C4-2B (cell line): ENCODE results near the gene ABCC8.

Experiments used
- H3K27ac ChIP-seq: fragments of 450-650 bp; 2 replicates; pipeline ENCODE4 v1.5.1; 2017
- CTCF ChIP-seq: fragments of 450-650 bp; conservative IDR thresholded peaks from 2 replicates; pipeline ENCODE4 v1.5.1; 2017; ENCODE audit warnings: mild to moderate bottlenecking
- ZFX ChIP-seq: fragments of 450-650 bp; IDR thresholded peaks from 2 replicates; pipeline ENCODE4 v1.6.1; 2017

The ABCC8 gene

DNA sequence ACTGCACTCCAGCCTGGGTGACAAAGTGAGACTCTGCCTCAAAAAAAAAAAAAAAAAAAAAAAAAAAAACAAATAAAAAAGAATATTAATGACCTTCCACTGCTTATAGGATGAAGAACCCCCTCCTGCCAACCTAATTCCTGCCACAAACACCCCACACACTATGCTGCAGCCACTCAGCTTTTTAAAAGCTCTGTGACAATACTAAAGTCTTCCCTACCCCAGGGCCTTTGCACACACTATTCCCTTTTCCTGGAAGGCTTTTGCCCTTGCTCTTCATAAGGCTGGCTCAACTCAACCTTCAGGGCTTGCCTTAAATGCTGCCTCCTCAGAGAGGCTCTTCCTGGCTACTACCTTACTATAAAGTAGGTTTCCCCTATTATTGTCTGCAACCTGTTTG, 77.4 kb downstream of the ABCC8 start:
- no peak for TF ChIP-seq ZFX
- no peak for TF ChIP-seq CTCF

DNA sequence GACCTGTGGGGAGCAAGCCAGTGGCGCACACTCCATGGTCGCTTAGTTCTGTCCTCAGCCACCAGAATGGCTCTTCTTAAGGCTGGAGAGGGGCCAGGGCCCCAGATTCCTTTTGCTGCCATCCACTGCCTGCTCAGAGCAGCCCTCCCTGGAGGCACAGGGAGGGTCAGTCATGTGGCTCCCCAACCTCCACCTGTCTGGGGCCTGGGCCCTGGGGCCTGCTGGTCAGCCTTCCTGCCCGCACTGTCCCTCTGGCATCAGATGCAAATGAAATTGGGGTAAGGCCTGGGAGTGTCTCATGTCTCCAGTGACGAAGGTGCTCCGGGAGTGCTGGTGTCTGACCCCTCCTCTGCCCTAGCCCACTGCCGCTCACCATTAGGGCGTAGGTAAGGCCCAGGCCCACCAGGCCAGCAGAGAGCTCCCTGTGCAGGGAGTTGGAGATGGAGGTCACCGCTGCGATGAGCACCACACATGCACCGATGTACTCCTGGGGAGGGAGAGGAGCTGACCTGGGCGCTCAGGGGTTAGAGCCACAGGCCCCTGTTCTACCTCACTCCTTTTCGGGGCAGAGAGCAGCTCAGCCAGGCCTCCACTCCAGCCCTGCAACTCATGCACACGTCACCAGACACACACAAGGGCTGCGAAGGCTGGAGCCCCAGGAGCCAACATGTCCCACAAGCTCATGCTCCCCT, 79.2 kb downstream of the ABCC8 start:
- no peak for TF ChIP-seq ZFX
- TF ChIP-seq CTCF = no peak
- no peak overlapping the region for H3K27ac ChIP-seq

More for the DNA sequence above, 77.4 kb downstream of the ABCC8 start:
- H3K27ac ChIP-seq = no peak overlapping the region

- no peak overlapping the region for H3K27ac ChIP-seq
- no peak for TF ChIP-seq ZFX
- TF ChIP-seq CTCF = no peak
Measured at GRCh38 chr11:17396598-17397310, 79.9 kb downstream of the ABCC8 start.

DNA sequence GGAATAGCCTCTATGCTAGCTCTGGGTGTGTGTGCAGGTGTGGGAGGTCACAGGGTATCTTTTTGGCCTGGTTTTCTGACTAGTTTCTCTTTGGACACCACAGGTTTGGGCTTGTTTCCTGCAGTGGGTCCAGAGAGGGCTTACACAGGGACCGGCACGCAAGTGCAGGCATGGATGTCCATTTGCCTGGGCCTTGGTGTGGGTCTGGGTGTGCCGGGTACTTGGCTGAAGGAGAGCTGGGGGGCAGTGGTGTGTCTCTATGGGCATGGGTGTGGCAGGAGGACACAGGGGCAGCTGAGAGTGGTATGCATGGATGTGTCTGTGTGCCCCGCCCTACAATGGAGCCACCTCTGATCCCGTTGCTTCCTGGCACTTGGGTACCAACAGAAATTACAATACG, 80.7 kb downstream of the ABCC8 start:
- H3K27ac ChIP-seq = no peak overlapping the region
- TF ChIP-seq CTCF (no peak), ZFX (no peak)

DNA sequence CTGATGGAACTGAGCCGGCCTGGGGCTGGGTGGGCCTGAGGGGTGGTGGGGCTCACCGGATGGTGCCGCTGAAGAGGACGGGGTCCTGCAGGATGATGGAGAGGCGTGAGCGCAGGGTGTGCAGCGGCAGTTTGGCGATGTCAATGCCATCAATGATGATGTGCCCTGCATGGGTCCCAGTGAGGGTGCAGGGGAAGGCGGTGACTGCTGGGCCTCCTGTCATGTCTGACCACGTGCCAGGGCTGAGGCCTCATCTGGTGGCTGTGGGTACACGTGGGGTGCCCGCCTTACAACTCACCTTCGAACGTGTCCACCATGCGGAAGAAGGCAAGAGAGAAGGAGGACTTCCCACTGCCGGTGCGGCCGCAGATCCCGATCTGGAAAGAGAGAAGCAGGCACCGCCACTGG, 81.1 kb downstream of the ABCC8 start:
- no peak for TF ChIP-seq ZFX
- no peak for TF ChIP-seq CTCF
- H3K27ac ChIP-seq = no peak overlapping the region

DNA sequence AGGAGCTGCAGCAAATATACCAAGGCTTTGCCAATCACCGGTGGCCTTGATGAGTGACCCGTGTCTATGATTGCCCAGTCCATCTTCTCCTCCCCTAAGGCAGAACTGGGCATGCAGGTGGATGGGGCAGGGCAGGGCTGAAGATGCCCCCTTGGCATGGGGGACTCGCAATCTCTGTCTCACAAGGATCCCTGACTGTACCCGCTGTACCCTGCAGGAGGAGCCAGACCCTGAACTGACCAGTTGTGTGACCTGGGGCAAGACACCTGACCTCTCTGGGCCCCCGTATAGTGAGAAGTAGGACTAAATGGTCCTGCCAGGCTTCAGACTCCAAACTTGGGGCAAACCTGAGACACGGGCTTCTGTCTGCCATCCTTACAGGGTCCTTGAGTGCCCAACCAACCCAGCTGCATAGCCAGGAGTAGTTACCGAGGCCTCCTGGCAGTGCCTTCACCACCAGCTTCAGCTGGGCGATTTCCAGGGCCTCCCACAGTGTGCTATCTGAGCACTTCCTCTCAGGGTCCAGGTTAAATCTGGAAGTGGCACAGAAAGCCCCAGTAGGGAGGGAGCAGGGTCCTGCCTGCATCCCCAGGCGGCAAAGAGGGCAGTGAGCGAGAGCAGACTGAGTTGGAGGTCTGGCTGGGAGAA, 81.8 kb downstream of the ABCC8 start:
- H3K27ac ChIP-seq = no peak overlapping the region
- TF ChIP-seq ZFX (no peak), CTCF (no peak)

- TF ChIP-seq CTCF (no peak), ZFX (no peak)
- no peak overlapping the region for H3K27ac ChIP-seq
Measured at GRCh38 chr11:17393472-17393871, 83.2 kb downstream of the ABCC8 start.
